Panc1 (cell line): Measurements from ENCODE around the gene PRORP.

Source experiments
- POLR2AphosphoS5 ChIP-seq: IDR thresholded peaks from 2 replicates; pipeline ENCODE4 v1.6.1; 2012; ENCODE audit warnings: mild to moderate bottlenecking, low read depth, low read length, moderate library complexity
- REST ChIP-seq, 2 experiments: IDR thresholded peaks; 2 replicates each; pipeline ENCODE4 v1.6.1; 2011 to 2012; ENCODE audit warnings: low read depth in 2 of 2, control low read depth in 1 of 2, low read length in 1 of 2, mild to moderate bottlenecking in 1 of 2, moderate library complexity in 1 of 2; ENCODE audit not compliant: insufficient read depth in 1 of 2
- SIN3A ChIP-seq: IDR thresholded peaks from 2 replicates; pipeline ENCODE4 v1.6.1; 2012; ENCODE audit warnings: low read depth, mild to moderate bottlenecking, low read length, moderate library complexity, borderline replicate concordance; ENCODE audit not compliant: insufficient read depth
- TCF7L2 ChIP-seq: IDR thresholded peaks from 2 replicates; pipeline ENCODE4 v1.6.1; 2011; ENCODE audit warnings: mild to moderate bottlenecking, low read depth, low read length, inconsistent platforms
- TF ChIP-seq, protein P1 (sequence below): fragments of 450-650 bp; IDR thresholded peaks from 2 replicates; pipeline ENCODE4 v1.5.1; 2017; ENCODE audit warnings: mild to moderate bottlenecking

DNA sequence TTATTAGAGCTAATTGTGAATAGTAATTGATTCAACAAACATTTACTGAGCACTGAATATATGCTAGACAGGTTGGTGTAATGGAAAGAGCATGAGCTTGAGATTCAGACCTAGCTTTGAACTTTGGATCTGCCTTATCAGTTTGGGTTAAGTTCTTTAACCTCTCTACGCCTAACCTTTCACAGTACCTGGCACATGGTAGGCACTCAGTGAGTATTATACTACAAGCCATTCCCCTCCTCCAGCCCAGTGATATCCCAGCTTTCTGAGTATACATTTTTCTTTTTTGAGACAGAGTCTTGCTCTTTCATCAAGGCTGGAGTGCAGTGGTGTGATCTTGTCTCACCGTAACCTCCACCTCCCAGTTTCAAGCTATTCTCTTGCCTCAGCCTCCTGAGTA is 44.3 kb upstream of the PRORP start:
- TF ChIP-seq, protein P1, sequence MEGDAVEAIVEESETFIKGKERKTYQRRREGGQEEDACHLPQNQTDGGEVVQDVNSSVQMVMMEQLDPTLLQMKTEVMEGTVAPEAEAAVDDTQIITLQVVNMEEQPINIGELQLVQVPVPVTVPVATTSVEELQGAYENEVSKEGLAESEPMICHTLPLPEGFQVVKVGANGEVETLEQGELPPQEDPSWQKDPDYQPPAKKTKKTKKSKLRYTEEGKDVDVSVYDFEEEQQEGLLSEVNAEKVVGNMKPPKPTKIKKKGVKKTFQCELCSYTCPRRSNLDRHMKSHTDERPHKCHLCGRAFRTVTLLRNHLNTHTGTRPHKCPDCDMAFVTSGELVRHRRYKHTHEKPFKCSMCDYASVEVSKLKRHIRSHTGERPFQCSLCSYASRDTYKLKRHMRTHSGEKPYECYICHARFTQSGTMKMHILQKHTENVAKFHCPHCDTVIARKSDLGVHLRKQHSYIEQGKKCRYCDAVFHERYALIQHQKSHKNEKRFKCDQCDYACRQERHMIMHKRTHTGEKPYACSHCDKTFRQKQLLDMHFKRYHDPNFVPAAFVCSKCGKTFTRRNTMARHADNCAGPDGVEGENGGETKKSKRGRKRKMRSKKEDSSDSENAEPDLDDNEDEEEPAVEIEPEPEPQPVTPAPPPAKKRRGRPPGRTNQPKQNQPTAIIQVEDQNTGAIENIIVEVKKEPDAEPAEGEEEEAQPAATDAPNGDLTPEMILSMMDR, result no peak
- TF ChIP-seq TCF7L2 (no peak), SIN3A (no peak), POLR2AphosphoS5 (no peak), REST (IDR thresholded peaks at IDR 0.05; ENCODE audit: insufficient read depth in 1 of 2, low read depth in 2 of 2, low read length in 1 of 2) (no peak)
